ENCODE measurements around the gene AUTS2. TPM values are rescaled to one million over a fixed set of nuclear protein-coding genes. Genes with fewer than 3 reads are reported as not detected.

The AUTS2 gene
- polyA plus RNA-seq, 1 donor from 2014 or later, result 97.3 TPM

DNA sequence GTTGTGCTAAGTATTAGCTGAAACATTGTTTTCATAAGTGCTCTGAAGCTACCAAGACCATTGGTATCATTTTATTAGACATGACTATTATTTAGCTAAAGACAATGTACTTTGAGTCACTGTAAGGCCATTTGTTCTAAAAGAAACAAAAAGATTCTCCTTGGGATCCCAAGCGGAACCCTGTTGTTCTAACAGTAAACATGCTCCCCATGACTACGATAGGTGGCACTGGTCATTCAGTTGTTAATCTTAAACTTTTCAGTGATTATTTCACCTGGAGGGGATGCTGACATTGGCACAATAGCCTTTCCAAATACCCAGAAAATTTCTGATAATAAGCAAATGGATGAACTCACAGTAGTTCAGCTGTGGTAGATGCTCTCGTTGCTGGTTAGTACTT is 715.0 kb downstream of the AUTS2 start:
- H3F3A ChIP-seq (ENCODE audit: insufficient read depth, low read length, poor library complexity, severe bottlenecking), result no peaks in the 10 kb centered on the region
- no peaks in the 10 kb centered on the region for H3K36me3 ChIP-seq (ENCODE audit: insufficient read depth, low read length)
- no peaks in the 10 kb centered on the region for H3K9me3 ChIP-seq (ENCODE audit: low read length)
- H2AFZ ChIP-seq (ENCODE audit: low read depth, low read length), result no peak overlapping the region
- H3K79me2 ChIP-seq (replicated peaks; ENCODE audit: insufficient read depth, low read length), result no peaks in the 10 kb centered on the region
- no peak overlapping the region for H3K4me3 ChIP-seq (ENCODE audit: low read length)
- H4K20me1 ChIP-seq (ENCODE audit: insufficient read depth), result no peaks in the 10 kb centered on the region
- H3K9ac ChIP-seq (ENCODE audit: low read length), result no peak overlapping the region
- H3K27ac ChIP-seq (ENCODE audit: low read length), result no peak overlapping the region
- H3K27me3 ChIP-seq (ENCODE audit: insufficient read depth, low read depth, low read length), result no peaks in the 10 kb centered on the region
- no peak overlapping the region for H3K4me2 ChIP-seq (ENCODE audit: low read length)
- no peaks in the 10 kb centered on the region for H3K9me2 ChIP-seq (ENCODE audit: insufficient read depth, low read length)
- TF ChIP-seq POLR2AphosphoS5 (IDR thresholded peaks at IDR 0.05) (no peak), RAD21 (conservative IDR thresholded peaks at IDR 0.05) (no peak), EP300 (conservative IDR thresholded peaks at IDR 0.05; ENCODE audit: poor library complexity, severe bottlenecking) (no peak), SMC3 (conservative IDR thresholded peaks at IDR 0.05; ENCODE audit: poor library complexity) (no peak), MXI1 (conservative IDR thresholded peaks at IDR 0.05; ENCODE audit: poor library complexity, severe bottlenecking) (no peak), EZH2 (IDR thresholded peaks at IDR 0.05; ENCODE audit: borderline replicate concordance, insufficient read depth, low read length, poor library complexity, severe bottlenecking) (no peak), TAF1 (IDR thresholded peaks at IDR 0.05; ENCODE audit: low read depth) (no peak)
- TF ChIP-seq, protein P1, sequence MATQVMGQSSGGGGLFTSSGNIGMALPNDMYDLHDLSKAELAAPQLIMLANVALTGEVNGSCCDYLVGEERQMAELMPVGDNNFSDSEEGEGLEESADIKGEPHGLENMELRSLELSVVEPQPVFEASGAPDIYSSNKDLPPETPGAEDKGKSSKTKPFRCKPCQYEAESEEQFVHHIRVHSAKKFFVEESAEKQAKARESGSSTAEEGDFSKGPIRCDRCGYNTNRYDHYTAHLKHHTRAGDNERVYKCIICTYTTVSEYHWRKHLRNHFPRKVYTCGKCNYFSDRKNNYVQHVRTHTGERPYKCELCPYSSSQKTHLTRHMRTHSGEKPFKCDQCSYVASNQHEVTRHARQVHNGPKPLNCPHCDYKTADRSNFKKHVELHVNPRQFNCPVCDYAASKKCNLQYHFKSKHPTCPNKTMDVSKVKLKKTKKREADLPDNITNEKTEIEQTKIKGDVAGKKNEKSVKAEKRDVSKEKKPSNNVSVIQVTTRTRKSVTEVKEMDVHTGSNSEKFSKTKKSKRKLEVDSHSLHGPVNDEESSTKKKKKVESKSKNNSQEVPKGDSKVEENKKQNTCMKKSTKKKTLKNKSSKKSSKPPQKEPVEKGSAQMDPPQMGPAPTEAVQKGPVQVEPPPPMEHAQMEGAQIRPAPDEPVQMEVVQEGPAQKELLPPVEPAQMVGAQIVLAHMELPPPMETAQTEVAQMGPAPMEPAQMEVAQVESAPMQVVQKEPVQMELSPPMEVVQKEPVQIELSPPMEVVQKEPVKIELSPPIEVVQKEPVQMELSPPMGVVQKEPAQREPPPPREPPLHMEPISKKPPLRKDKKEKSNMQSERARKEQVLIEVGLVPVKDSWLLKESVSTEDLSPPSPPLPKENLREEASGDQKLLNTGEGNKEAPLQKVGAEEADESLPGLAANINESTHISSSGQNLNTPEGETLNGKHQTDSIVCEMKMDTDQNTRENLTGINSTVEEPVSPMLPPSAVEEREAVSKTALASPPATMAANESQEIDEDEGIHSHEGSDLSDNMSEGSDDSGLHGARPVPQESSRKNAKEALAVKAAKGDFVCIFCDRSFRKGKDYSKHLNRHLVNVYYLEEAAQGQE (IDR thresholded peaks at IDR 0.05; ENCODE audit: borderline replicate concordance), result no peak
- TF ChIP-seq, protein P2, sequence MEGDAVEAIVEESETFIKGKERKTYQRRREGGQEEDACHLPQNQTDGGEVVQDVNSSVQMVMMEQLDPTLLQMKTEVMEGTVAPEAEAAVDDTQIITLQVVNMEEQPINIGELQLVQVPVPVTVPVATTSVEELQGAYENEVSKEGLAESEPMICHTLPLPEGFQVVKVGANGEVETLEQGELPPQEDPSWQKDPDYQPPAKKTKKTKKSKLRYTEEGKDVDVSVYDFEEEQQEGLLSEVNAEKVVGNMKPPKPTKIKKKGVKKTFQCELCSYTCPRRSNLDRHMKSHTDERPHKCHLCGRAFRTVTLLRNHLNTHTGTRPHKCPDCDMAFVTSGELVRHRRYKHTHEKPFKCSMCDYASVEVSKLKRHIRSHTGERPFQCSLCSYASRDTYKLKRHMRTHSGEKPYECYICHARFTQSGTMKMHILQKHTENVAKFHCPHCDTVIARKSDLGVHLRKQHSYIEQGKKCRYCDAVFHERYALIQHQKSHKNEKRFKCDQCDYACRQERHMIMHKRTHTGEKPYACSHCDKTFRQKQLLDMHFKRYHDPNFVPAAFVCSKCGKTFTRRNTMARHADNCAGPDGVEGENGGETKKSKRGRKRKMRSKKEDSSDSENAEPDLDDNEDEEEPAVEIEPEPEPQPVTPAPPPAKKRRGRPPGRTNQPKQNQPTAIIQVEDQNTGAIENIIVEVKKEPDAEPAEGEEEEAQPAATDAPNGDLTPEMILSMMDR (IDR thresholded peaks at IDR 0.05; ENCODE audit: poor library complexity, severe bottlenecking), result no peak

DNA sequence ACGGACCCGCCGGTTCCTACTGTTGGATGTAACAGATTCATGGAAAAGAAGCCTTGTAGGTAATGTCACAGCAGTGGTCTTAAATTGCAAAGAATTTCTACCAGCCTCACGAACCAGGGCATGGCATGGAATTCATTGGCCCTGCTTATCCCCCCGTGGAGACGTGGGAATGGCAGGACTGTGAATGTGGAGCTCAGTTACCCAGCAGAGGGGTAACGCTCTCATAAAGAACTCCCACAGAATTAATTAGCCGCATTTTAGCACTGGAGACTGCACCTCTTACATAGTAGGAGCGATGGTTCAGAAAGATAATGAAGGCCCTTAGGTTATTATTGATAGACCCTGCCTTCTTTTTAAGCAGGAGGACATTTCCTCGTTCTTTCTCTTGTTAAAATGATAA is 715.4 kb downstream of the AUTS2 start:
- no peaks in the 10 kb centered on the region for H3K36me3 ChIP-seq (ENCODE audit: insufficient read depth, low read length)
- no peak overlapping the region for H3K9ac ChIP-seq (ENCODE audit: low read length)
- H3K27ac ChIP-seq (ENCODE audit: low read length), result no peak overlapping the region
- no peaks in the 10 kb centered on the region for H3F3A ChIP-seq (ENCODE audit: insufficient read depth, low read length, poor library complexity, severe bottlenecking)
- no peak overlapping the region for H2AFZ ChIP-seq (ENCODE audit: low read depth, low read length)
- no peak overlapping the region for H3K4me2 ChIP-seq (ENCODE audit: low read length)
- no peaks in the 10 kb centered on the region for H4K20me1 ChIP-seq (ENCODE audit: insufficient read depth)
- H3K79me2 ChIP-seq (replicated peaks; ENCODE audit: insufficient read depth, low read length), result no peaks in the 10 kb centered on the region
- TF ChIP-seq SMC3 (conservative IDR thresholded peaks at IDR 0.05; ENCODE audit: poor library complexity), result no peak
- no peak for TF ChIP-seq TAF1 (IDR thresholded peaks at IDR 0.05; ENCODE audit: low read depth)
- no peak for TF ChIP-seq POLR2AphosphoS5 (IDR thresholded peaks at IDR 0.05)
- TF ChIP-seq, protein P1 (IDR thresholded peaks at IDR 0.05; ENCODE audit: borderline replicate concordance), result no peak
- no peak for TF ChIP-seq MXI1 (conservative IDR thresholded peaks at IDR 0.05; ENCODE audit: poor library complexity, severe bottlenecking)
- TF ChIP-seq, protein P2 (IDR thresholded peaks at IDR 0.05; ENCODE audit: poor library complexity, severe bottlenecking), result no peak
- TF ChIP-seq EZH2 (IDR thresholded peaks at IDR 0.05; ENCODE audit: borderline replicate concordance, insufficient read depth, low read length, poor library complexity, severe bottlenecking), result no peak
- TF ChIP-seq RAD21 (conservative IDR thresholded peaks at IDR 0.05), result no peak
- no peak for TF ChIP-seq EP300 (conservative IDR thresholded peaks at IDR 0.05; ENCODE audit: poor library complexity, severe bottlenecking)
- H3K4me3 ChIP-seq (ENCODE audit: low read length), result no peak overlapping the region
- H3K9me2 ChIP-seq (ENCODE audit: insufficient read depth, low read length), result no peaks in the 10 kb centered on the region
- no peaks in the 10 kb centered on the region for H3K27me3 ChIP-seq (ENCODE audit: insufficient read depth, low read depth, low read length)
- no peaks in the 10 kb centered on the region for H3K9me3 ChIP-seq (ENCODE audit: low read length)
